ENCODE data around the gene RASA3. TPM values are rescaled to one million over a fixed set of nuclear protein-coding genes. Genes with fewer than 3 reads are reported as not detected.

Gene RASA3
- total and polyA plus RNA-seq, 7 donors: 4.2 to 22.4 (median 16.9) TPM

- Histone ChIP-seq H3K9me3 (no peaks in the 10 kb centered on the region), H3K4me3 (no peak overlapping the region), H3K36me3 (peaks cover 0 to 13% (median 0%) of the 10 kb centered on the region in 4 donors), H3K4me1 (peaks cover 0 to 24% (median 19%) of the 10 kb centered on the region in 4 donors), H3K27ac (peak overlapping the region in 1 of 4 donors; percentile 23), H3K27me3 (no peaks in the 10 kb centered on the region)
- TF ChIP-seq EP300 (IDR thresholded peaks at IDR 0.05) (no peak), POLR2AphosphoS5 (IDR thresholded peaks at IDR 0.05) (no peak), POLR2A (IDR thresholded peaks at IDR 0.05) (no peak), CTCF (IDR thresholded peaks at IDR 0.05) (no peak)
- WGBS, 2 donors: 80 to 85% methylated on average over 14 of the region's 14 CpGs
- peak; percentile 50 for DNase-seq
- intact Hi-C loops (cut with DNase I): no loop called here
These were observed 60.4 kb downstream of the RASA3 start for GRCh38 chr13:114071991-114072390.

GRCh38 chr13:114071410-114071809, 61.0 kb downstream of the RASA3 start:
- Histone ChIP-seq H3K36me3 (peaks cover 0 to 13% (median 0%) of the 10 kb centered on the region in 4 donors), H3K27me3 (no peaks in the 10 kb centered on the region), H3K4me1 (peaks cover 0 to 26% (median 24%) of the 10 kb centered on the region in 4 donors), H3K4me3 (no peak overlapping the region), H3K9me3 (no peaks in the 10 kb centered on the region), H3K27ac (peak overlapping the region in 1 of 4 donors; percentile 23)
- 91 to 93% methylated on average over 10 of the region's 10 CpGs for WGBS, 2 donors
- DNase-seq: peak; percentile 50
- TF ChIP-seq POLR2AphosphoS5 (IDR thresholded peaks at IDR 0.05): no peak
- intact Hi-C loops (cut with DNase I): no loop called here

- H3K9me3 ChIP-seq: no peaks in the 10 kb centered on the region
- TF ChIP-seq EP300 (IDR thresholded peaks at IDR 0.05): no peak
- no peak for TF ChIP-seq POLR2A (IDR thresholded peaks at IDR 0.05)
- no peak for TF ChIP-seq POLR2AphosphoS5 (IDR thresholded peaks at IDR 0.05)
- no peak for TF ChIP-seq CTCF (IDR thresholded peaks at IDR 0.05)
- WGBS, 2 donors: 96% methylated on average over 40 of the region's 40 CpGs
- no peak overlapping the region for H3K27ac ChIP-seq
- DNase-seq: peak; percentile 60
- H3K27me3 ChIP-seq: no peaks in the 10 kb centered on the region
- H3K4me3 ChIP-seq: no peak overlapping the region
- peaks cover 0 to 38% (median 36%) of the 10 kb centered on the region in 4 donors for H3K4me1 ChIP-seq
- intact Hi-C loops (cut with DNase I): no loop called here
- peaks cover 0 to 13% (median 0%) of the 10 kb centered on the region in 4 donors for H3K36me3 ChIP-seq
These were observed 62.2 kb downstream of the RASA3 start for GRCh38 chr13:114070098-114070799.

- peaks cover 0 to 44% (median 43%) of the 10 kb centered on the region in 4 donors for H3K4me1 ChIP-seq
These were observed 62.9 kb downstream of the RASA3 start for GRCh38 chr13:114069376-114070097.

More at GRCh38 chr13:114069376-114070097, 62.9 kb downstream of the RASA3 start:
- peak overlapping the region; percentile 90 to 98 (median 96) for H3K27ac ChIP-seq
- WGBS, 2 donors: 87 to 89% methylated on average over 32 of the region's 32 CpGs
- H3K27me3 ChIP-seq: no peaks in the 10 kb centered on the region
- no peak for TF ChIP-seq EP300 (IDR thresholded peaks at IDR 0.05)
- TF ChIP-seq CTCF (IDR thresholded peaks at IDR 0.05): no peak
- TF ChIP-seq POLR2A (IDR thresholded peaks at IDR 0.05): no peak
- no peak for TF ChIP-seq POLR2AphosphoS5 (IDR thresholded peaks at IDR 0.05)
- no peaks in the 10 kb centered on the region for H3K9me3 ChIP-seq
- peaks cover 0 to 13% (median 0%) of the 10 kb centered on the region in 4 donors for H3K36me3 ChIP-seq
- intact Hi-C loops (cut with DNase I): loop anchor here (5.0 kb wide), 3 partner anchors 117 to 247 kb away; no protein-coding TSS in a partner anchor
- DNase-seq: peak; percentile 62
- no peak overlapping the region for H3K4me3 ChIP-seq

All from sigmoid colon (tissue), 7 donors.